Left ventricle myocardium inferior (tissue), 1 donor: ENCODE measurements around the gene F5. TPM values are rescaled to one million over a fixed set of nuclear protein-coding genes. Genes with fewer than 3 reads are reported as not detected.

Source experiments
- DNase-seq: peaks from one replicate; pipeline ENCODE4 v3.0.0-alpha.2; 2020
- H3K27ac ChIP-seq: fragments of 200-600 bp; replicated peaks from 2 replicates; pipeline ENCODE4 v1.8.0; 2021
- H3K27me3 ChIP-seq: fragments of 200-600 bp; 2 replicates; pipeline ENCODE4 v1.8.0; 2021; ENCODE audit warnings: low read depth
- H3K36me3 ChIP-seq: fragments of 200-600 bp; 2 replicates; pipeline ENCODE4 v1.8.0; 2021
- H3K4me1 ChIP-seq: fragments of 200-600 bp; 2 replicates; pipeline ENCODE4 v1.8.0; 2021
- H3K4me3 ChIP-seq: fragments of 200-600 bp; 2 replicates; pipeline ENCODE4 v1.8.0; 2021; ENCODE audit warnings: mild to moderate bottlenecking, moderate library complexity
- H3K9me3 ChIP-seq: fragments of 200-600 bp; replicated peaks from 2 replicates; pipeline ENCODE4 v1.8.0; 2021
- intact Hi-C: fragments of 100-400 bp; cut with micrococcal nuclease; formaldehyde crosslinking; loops from one replicate; pipeline ENCODE4 v1.11.0; 2022
- total RNA-seq: library from RNA; stranded (reverse); fragmentation: NEBNext Ultra II Directional; extraction: Animal tissue kit (Norgen Biotek cat#: 25700); gene quantifications from one replicate; pipeline ENCODE4 v1.2.1, GENCODE V29; 2021
- TF ChIP-seq, protein P1 (sequence below): fragments of 200-600 bp; IDR thresholded peaks from 2 replicates; pipeline ENCODE4 v1.8.0; 2021; ENCODE audit warnings: antibody characterized with exemption, mild to moderate bottlenecking, borderline replicate concordance
- donor health status: DM: no; HTN: yes; CAD: no; lungs with severe emphysema.

Gene F5
- total RNA-seq, 1 donor from 2014 or later: 14.7 TPM

DNA sequence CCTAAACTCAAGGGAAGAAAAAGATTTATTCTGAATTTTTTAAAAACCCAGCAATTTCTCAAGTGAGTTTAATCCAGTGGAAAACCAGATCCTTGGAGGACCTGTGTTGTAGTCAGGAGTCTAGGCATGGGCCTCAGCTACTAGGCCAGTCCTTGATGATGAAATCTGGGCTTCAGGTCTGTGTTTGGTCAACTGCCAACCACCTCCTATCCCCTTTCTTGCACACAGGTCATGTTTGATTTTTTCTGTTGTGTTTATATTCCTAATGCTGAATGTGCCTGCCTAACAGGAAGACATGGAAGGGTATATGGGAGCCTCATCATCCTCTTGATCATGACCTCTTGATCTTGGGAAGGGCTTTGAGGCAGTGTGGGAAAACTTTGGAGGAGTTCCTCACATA, 62.4 kb downstream of the F5 start:
- TF ChIP-seq, protein P1, sequence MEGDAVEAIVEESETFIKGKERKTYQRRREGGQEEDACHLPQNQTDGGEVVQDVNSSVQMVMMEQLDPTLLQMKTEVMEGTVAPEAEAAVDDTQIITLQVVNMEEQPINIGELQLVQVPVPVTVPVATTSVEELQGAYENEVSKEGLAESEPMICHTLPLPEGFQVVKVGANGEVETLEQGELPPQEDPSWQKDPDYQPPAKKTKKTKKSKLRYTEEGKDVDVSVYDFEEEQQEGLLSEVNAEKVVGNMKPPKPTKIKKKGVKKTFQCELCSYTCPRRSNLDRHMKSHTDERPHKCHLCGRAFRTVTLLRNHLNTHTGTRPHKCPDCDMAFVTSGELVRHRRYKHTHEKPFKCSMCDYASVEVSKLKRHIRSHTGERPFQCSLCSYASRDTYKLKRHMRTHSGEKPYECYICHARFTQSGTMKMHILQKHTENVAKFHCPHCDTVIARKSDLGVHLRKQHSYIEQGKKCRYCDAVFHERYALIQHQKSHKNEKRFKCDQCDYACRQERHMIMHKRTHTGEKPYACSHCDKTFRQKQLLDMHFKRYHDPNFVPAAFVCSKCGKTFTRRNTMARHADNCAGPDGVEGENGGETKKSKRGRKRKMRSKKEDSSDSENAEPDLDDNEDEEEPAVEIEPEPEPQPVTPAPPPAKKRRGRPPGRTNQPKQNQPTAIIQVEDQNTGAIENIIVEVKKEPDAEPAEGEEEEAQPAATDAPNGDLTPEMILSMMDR: no peak
- no peaks in the 10 kb centered on the region for H3K9me3 ChIP-seq
- H3K27ac ChIP-seq: no peak overlapping the region
- DNase-seq: no peak
- H3K4me1 ChIP-seq: peaks cover under 1% of the 10 kb centered on the region
- H3K4me3 ChIP-seq: no peak overlapping the region
- intact Hi-C loops: loop anchor here (10.0 kb wide), 1 partner anchor 49 kb away; no protein-coding TSS in a partner anchor
- H3K36me3 ChIP-seq: peaks cover 3% of the 10 kb centered on the region
- no peaks in the 10 kb centered on the region for H3K27me3 ChIP-seq

DNA sequence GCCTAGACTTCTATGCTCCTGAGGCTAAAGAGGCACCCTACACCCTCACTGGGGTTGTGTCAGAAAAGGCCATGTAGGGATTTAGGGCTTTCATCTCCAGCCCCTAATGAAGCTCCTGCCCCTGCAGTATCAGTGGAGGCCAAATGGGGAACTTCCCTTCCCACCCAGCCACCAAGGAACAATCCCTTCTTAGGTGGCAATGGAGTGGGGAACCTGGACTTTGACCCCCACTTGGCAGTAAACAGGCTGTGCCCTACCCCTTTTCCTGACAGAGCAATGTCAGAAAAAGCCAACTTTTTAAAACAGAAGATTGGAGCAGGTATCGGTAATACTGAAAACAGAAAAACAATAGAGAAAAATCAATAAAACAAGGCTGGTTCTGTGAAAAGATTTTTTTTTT, 65.1 kb downstream of the F5 start:
- TF ChIP-seq, protein P1: no peak
- no peak overlapping the region for H3K27ac ChIP-seq
- H3K9me3 ChIP-seq: no peaks in the 10 kb centered on the region
- intact Hi-C loops: loop anchor here (10.0 kb wide), 1 partner anchor 46 kb away; no protein-coding TSS in a partner anchor
- H3K27me3 ChIP-seq: no peaks in the 10 kb centered on the region
- H3K36me3 ChIP-seq: peaks cover 3% of the 10 kb centered on the region
- H3K4me1 ChIP-seq: no peaks in the 10 kb centered on the region
- H3K4me3 ChIP-seq: no peak overlapping the region
- DNase-seq: no peak

DNA sequence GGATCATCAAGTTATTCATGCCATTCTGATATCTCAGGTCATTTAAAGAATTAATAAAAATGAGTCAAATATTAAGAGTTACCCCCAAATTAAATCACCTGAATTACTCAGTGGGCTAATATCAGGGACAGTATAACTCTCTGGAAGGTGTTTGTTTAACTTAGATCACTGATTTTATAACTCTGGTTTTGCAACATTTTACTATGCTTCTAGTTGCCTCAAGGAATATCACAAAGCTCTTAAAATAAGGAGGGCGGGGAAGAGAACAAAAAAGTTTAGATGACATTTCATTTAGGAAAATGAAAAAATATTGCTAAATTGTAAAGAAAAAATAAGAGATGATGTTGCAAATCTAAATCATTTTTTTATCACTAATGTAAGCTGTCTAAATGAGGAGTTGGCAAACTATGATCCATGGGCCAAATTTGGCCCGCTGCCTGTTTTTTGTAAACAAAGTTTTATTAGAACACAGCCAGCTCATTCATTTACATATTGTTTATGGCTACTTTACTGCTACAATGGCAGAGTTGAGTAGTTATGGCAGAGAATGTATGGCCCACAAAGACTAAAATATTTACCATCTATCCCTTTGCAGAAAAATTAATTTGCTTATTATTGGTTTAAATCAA, 68.6 kb downstream of the F5 start:
- peaks cover 8% of the 10 kb centered on the region for H3K36me3 ChIP-seq
- H3K4me3 ChIP-seq: no peak overlapping the region
- H3K9me3 ChIP-seq: no peaks in the 10 kb centered on the region
- H3K27me3 ChIP-seq: no peaks in the 10 kb centered on the region
- DNase-seq: no peak
- TF ChIP-seq, protein P1: no peak
- H3K27ac ChIP-seq: no peak overlapping the region
- H3K4me1 ChIP-seq: no peaks in the 10 kb centered on the region
- intact Hi-C loops: no loop called here

DNA sequence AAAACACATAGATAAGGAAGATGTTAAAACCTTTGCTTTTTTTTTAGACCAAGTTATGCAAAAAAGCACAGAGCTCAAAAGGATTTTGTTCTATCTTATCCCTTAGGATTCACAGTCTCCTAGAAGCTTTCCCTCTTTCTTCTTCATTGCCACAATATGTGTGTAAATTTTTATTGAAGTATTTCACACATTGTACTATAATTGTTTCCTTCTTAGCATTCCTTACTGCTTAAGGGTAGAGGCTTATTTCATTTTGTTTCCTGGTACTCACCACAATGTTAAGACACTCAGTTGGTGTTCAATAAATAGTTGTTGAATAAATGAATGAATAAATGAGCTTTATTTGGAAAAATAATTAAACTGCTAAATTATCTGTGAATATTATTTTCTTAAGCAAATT, 70.6 kb downstream of the F5 start:
- H3K9me3 ChIP-seq: no peaks in the 10 kb centered on the region
- H3K4me3 ChIP-seq: no peak overlapping the region
- peaks cover 8% of the 10 kb centered on the region for H3K36me3 ChIP-seq
- TF ChIP-seq, protein P1: no peak
- DNase-seq: no peak
- intact Hi-C loops: no loop called here
- no peaks in the 10 kb centered on the region for H3K4me1 ChIP-seq
- no peak overlapping the region for H3K27ac ChIP-seq
- no peaks in the 10 kb centered on the region for H3K27me3 ChIP-seq

DNA sequence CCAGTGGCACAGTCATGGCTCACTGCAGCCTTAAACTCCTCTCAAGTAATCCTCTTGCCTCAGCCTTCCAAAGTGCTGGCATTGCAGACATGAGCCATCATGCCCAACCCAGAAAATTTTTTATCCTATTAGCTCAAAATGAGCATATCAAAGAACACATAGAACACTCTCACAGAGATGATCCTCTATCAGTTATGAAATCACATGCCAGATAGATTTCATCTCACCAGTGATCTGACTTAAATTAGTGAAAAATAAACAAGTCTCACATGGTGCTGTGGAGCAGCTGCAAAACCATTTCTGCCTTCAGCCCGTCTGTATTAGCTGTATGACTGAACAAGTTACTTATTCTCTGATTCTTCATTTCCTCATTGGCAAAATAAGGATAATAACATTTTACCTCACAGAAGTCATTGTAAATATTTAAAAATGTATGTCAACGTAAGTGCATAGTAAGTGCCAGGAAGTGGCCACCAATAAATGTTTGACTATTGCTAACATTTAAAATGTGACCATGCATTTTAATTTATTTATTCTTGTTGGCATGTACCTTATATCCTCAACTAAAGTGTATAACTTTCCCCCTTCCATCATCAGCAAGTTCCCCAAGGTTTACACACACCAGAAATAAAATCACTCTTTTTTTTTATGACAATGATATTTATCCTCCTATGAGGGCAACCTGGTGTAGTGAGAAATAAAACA, 71.6 kb downstream of the F5 start:
- no peaks in the 10 kb centered on the region for H3K9me3 ChIP-seq
- DNase-seq: no peak
- TF ChIP-seq, protein P1: no peak
- intact Hi-C loops: no loop called here
- no peaks in the 10 kb centered on the region for H3K27me3 ChIP-seq
- H3K27ac ChIP-seq: no peak overlapping the region
- H3K4me3 ChIP-seq: no peak overlapping the region
- peaks cover 8% of the 10 kb centered on the region for H3K36me3 ChIP-seq
- H3K4me1 ChIP-seq: peaks cover 1% of the 10 kb centered on the region
